Measurements from ENCODE around the gene SMIM29. TPM values are rescaled to one million over a fixed set of nuclear protein-coding genes. Genes with fewer than 3 reads are reported as not detected.
A peak's percentile ranks its signal among the peaks of the same experiment; 100 is the strongest.
"Not testable (repeated sequence)": the region's sequence is repeated elsewhere in the genome, so short reads cannot be mapped to it uniquely, and the experiment has no call there.

Gene SMIM29
- polyA plus RNA-seq, 5 donors: 9.0 to 16.5 (median 12.7) TPM

- DNase-seq: not testable (repeated sequence)
Observed at GRCh38 chr6:34269658-34270341, 21.0 kb upstream of the SMIM29 start.

- DNase-seq: not testable (repeated sequence)
Observed at GRCh38 chr6:34269132-34269531, 20.3 kb upstream of the SMIM29 start.

- no peak for DNase-seq
Observed at GRCh38 chr6:34267746-34268145, 18.9 kb upstream of the SMIM29 start.

- not testable (repeated sequence) for DNase-seq
Observed at GRCh38 chr6:34263484-34263883, 14.7 kb upstream of the SMIM29 start.

GRCh38 chr6:34260576-34261267 is 11.9 kb upstream of the SMIM29 start:
- DNase-seq: no peak

GRCh38 chr6:34259529-34260069 is 10.8 kb upstream of the SMIM29 start:
- no peak for DNase-seq

- not testable (repeated sequence) for DNase-seq
Observed at GRCh38 chr6:34252395-34252794, 3.6 kb upstream of the SMIM29 start.

GRCh38 chr6:34249469-34250261 is 859 bp upstream of the SMIM29 start:
- no peak for DNase-seq

- peak in 1 of 2 donors; percentile 20 for DNase-seq
Observed at GRCh38 chr6:34248198-34248726, 544 bp downstream of the SMIM29 start.

GRCh38 chr6:34247481-34248197 is 1.2 kb downstream of the SMIM29 start:
- no peak for DNase-seq

GRCh38 chr6:34246563-34247391 is 2.0 kb downstream of the SMIM29 start:
- DNase-seq: no peak

- DNase-seq: no peak
Observed at GRCh38 chr6:34246249-34246562, 2.6 kb downstream of the SMIM29 start.

- DNase-seq: not testable (repeated sequence)
Observed at GRCh38 chr6:34245761-34246140, 3.1 kb downstream of the SMIM29 start.

GRCh38 chr6:34245032-34245760 is 3.6 kb downstream of the SMIM29 start:
- DNase-seq: not testable (repeated sequence)

- DNase-seq: no peak
Observed at GRCh38 chr6:34243901-34244884, 4.6 kb downstream of the SMIM29 start.

GRCh38 chr6:34243131-34243771 is 5.6 kb downstream of the SMIM29 start:
- no peak for DNase-seq

- DNase-seq: no peak
Observed at GRCh38 chr6:34242252-34243130, 6.3 kb downstream of the SMIM29 start.
